Fibroblast of lung (primary cell): Measurements from ENCODE around the gene IRF1. TPM values are rescaled to one million over a fixed set of nuclear protein-coding genes. Genes with fewer than 3 reads are reported as not detected.

Experiments
- DNase-seq, 2 donors: peaks; one replicate each; pipeline versions ENCODE4 v3.0.0 to v3.0.0-alpha.2; 2010; ENCODE audit warnings: low read depth in 2 of 2
- H2AFZ ChIP-seq: 2 replicates; pipeline ENCODE4 v1.5.1; 2012; ENCODE audit warnings: low read length, control low read depth, inconsistent platforms
- H3K27ac ChIP-seq: 2 replicates; pipeline ENCODE4 v1.5.1; 2011; ENCODE audit warnings: low read length, control low read depth; ENCODE audit not compliant: insufficient read depth
- H3K27me3 ChIP-seq: 2 replicates; pipeline ENCODE4 v1.5.1; 2011; ENCODE audit warnings: mild to moderate bottlenecking, low read length; ENCODE audit not compliant: control insufficient read depth, insufficient read depth
- H3K36me3 ChIP-seq: 2 replicates; pipeline ENCODE4 v1.5.1; 2011; ENCODE audit warnings: low read length; ENCODE audit not compliant: control insufficient read depth, insufficient read depth
- H3K4me1 ChIP-seq: 2 replicates; pipeline ENCODE4 v1.5.1; 2011; ENCODE audit warnings: low read length; ENCODE audit not compliant: control insufficient read depth, insufficient read depth; ENCODE audit errors: extremely low read depth
- H3K4me2 ChIP-seq: 2 replicates; pipeline ENCODE4 v1.5.1; 2011; ENCODE audit warnings: low read length, control low read depth; ENCODE audit not compliant: insufficient read depth; ENCODE audit errors: extremely low read depth
- H3K4me3 ChIP-seq, 4 experiments: fragments of 200-600 bp in 1 of 4; sonication (generic) in 1 of 4; replicated peaks in 1 of 4; 2 replicates each; pipeline ENCODE4 v1.5.1; 2011 to 2016; ENCODE audit warnings: low read length in 4 of 4, low read depth in 3 of 4, mild to moderate bottlenecking in 3 of 4, control low read depth in 2 of 4, inconsistent platforms in 1 of 4, mixed read lengths in 1 of 4; ENCODE audit not compliant: insufficient read depth in 1 of 4; ENCODE audit errors: control extremely low read depth in 1 of 4
- H3K79me2 ChIP-seq: 2 replicates; pipeline ENCODE4 v1.5.1; 2012; ENCODE audit warnings: mild to moderate bottlenecking, low read length, inconsistent platforms; ENCODE audit not compliant: control insufficient read depth, insufficient read depth
- H3K9ac ChIP-seq: 2 replicates; pipeline ENCODE4 v1.5.1; 2011; ENCODE audit warnings: mild to moderate bottlenecking, low read length, control low read depth; ENCODE audit not compliant: insufficient read depth
- H3K9me3 ChIP-seq: 2 replicates; pipeline ENCODE4 v1.5.1; 2012; ENCODE audit warnings: low read depth, low read length; ENCODE audit not compliant: control insufficient read depth, insufficient read depth
- H4K20me1 ChIP-seq: 2 replicates; pipeline ENCODE4 v1.5.1; 2011; ENCODE audit warnings: low read length; ENCODE audit not compliant: control insufficient read depth, insufficient read depth; ENCODE audit errors: extremely low read depth
- EZH2 ChIP-seq: IDR thresholded peaks from 2 replicates; pipeline ENCODE4 v1.5.1; 2012; ENCODE audit warnings: low read length, control low read depth, mild to moderate bottlenecking; ENCODE audit errors: missing control alignments
- polyA minus RNA-seq: library from RNA; depleted of rRNA, polyadenylated mRNA; stranded (reverse); fragments of >200 nt; gene quantifications from 2 replicates; pipeline ENCODE4 v1.2.3, GENCODE V29; 2011; ENCODE audit warnings: low replicate concordance
- polyA plus RNA-seq, 2 donors: library from polyadenylated mRNA; depleted of rRNA in 1 of 2; stranded (reverse) in 1 of 2; unstranded in 1 of 2; fragments of >200 nt; gene quantifications; 2 replicates each; pipeline ENCODE4 v1.2.1, GENCODE V29; 2011 to 2012; ENCODE audit warnings: missing spikeins in 1 of 2
- total RNA-seq: library from RNA; depleted of rRNA; stranded (reverse); fragments of >200 nt; gene quantifications from 2 replicates; pipeline ENCODE4 v1.2.1, GENCODE V29; 2014
- TF ChIP-seq, protein P1 (sequence below), 2 donors: IDR thresholded peaks in 1 of 2; conservative IDR thresholded peaks in 1 of 2; 1 replicate in 1 of 2; 2 replicates in 1 of 2; pipeline ENCODE4 v1.5.1; 2011 to 2012; ENCODE audit warnings: low read length in 2 of 2, control low read depth in 1 of 2, inconsistent platforms in 1 of 2, low read depth in 1 of 2, mild to moderate bottlenecking in 1 of 2

Gene IRF1, protein sequence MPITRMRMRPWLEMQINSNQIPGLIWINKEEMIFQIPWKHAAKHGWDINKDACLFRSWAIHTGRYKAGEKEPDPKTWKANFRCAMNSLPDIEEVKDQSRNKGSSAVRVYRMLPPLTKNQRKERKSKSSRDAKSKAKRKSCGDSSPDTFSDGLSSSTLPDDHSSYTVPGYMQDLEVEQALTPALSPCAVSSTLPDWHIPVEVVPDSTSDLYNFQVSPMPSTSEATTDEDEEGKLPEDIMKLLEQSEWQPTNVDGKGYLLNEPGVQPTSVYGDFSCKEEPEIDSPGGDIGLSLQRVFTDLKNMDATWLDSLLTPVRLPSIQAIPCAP
- total RNA-seq (22.1 and 34.7 TPM in 2 replicates), polyA plus RNA-seq (36.8 and 37.6 TPM in 2 replicates), polyA minus RNA-seq (45.2 and 81.5 TPM in 2 replicates)
- polyA plus RNA-seq (2012) = 32.1 and 37.0 TPM in 2 replicates

DNA sequence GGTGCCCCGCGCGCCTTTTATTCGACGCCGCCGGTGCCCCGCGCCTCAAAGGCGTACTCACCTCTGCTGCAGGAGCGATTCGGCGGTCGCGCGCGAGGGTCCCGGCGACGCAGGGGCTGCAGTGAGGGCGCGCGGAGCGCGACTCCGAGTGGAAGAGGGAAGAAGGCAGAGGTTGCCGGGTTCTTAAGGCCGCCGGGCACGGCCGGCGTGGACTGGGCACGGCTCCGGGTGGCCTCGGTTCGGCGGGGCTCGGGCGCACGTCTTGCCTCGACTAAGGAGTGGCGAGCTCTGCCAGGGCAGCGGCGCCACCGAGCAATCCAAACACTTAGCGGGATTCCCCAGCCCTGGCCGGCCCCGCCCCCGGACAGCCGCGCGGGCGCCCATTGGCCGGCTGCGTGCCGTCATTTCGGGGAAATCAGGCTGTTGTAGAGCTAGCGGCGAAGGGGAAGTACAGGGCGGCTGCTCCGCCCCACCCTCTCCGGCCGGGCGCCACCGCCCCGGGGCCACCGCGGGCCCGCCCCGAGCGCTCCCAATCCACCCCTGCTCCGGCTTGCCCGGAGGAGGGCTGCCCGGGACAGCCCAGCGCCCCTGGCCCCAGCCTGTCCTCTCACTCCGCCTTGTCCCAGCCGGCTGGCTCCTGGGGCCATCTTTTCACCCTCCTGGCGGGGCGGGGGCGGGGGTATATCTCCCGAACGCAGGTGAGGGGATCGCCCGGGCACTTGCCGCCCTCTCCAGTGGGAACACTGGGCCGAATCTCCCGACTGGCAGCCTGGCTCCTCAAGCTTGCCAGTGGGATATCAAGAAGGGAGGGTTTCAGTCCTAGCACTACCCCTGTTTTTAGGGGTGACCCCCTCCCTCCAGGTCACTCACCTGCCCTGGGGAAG is at the start of gene IRF1:
IRF1 (minus strand) TSS at position 290 of the 884 bp plus-strand sequence. CDS start 1,295 bp downstream, outside the sequence.
- peaks cover 16% of the 10 kb centered on the region for H3K36me3 ChIP-seq
- peaks cover 27% of the 10 kb centered on the region for H3K4me1 ChIP-seq
- H2AFZ ChIP-seq = no peak within 1 kb of the TSS
- peak within 1 kb of the TSS; percentile 93 for H3K4me2 ChIP-seq
- peak; percentile 95 to 96 for DNase-seq
- no peak for TF ChIP-seq EZH2
- TF ChIP-seq, protein P1, sequence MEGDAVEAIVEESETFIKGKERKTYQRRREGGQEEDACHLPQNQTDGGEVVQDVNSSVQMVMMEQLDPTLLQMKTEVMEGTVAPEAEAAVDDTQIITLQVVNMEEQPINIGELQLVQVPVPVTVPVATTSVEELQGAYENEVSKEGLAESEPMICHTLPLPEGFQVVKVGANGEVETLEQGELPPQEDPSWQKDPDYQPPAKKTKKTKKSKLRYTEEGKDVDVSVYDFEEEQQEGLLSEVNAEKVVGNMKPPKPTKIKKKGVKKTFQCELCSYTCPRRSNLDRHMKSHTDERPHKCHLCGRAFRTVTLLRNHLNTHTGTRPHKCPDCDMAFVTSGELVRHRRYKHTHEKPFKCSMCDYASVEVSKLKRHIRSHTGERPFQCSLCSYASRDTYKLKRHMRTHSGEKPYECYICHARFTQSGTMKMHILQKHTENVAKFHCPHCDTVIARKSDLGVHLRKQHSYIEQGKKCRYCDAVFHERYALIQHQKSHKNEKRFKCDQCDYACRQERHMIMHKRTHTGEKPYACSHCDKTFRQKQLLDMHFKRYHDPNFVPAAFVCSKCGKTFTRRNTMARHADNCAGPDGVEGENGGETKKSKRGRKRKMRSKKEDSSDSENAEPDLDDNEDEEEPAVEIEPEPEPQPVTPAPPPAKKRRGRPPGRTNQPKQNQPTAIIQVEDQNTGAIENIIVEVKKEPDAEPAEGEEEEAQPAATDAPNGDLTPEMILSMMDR (conservative IDR thresholded peaks at IDR 0.05 in 1 of 2, IDR thresholded peaks at IDR 0.05 in 1 of 2; ENCODE audit: low read depth in 1 of 2, low read length in 2 of 2) = no peak
- H3K27ac ChIP-seq = peak within 1 kb of the TSS; percentile 92
- H3K27me3 ChIP-seq = no peaks in the 10 kb centered on the region
- H3K79me2 ChIP-seq = peaks cover 41% of the 10 kb centered on the region
- H3K9ac ChIP-seq = peak within 1 kb of the TSS; percentile 95
- peak within 1 kb of the TSS; percentile 71 to 98 (median 92) for H3K4me3 ChIP-seq
- H4K20me1 ChIP-seq = no peaks in the 10 kb centered on the region
- no peaks in the 10 kb centered on the region for H3K9me3 ChIP-seq

DNA sequence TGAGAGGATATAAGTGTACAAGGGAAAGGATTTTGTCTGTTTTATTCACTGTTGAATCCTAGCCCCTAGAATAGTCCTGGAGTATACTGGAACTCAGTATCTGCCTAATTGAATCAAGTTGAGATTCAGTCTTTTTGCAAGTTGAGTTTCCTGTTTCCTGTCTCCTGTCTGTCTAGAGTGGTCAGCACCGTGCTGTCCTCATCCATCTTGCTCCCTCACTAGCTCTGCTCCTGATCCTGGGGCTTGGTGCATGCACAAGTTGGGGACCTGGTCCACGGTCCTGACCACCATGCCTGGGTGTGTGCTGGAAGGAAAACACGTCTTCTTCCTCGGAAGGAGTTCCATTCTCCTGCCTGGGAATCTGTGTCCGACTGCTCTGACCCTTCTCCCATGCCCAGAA is 49.6 kb upstream of the IRF1 start:
- DNase-seq = no peak
- no peaks in the 10 kb centered on the region for H3K9me3 ChIP-seq
- H3K9ac ChIP-seq = no peak overlapping the region
- no peak overlapping the region for H3K4me2 ChIP-seq
- no peak overlapping the region for H3K4me3 ChIP-seq
- no peaks in the 10 kb centered on the region for H3K79me2 ChIP-seq
- H3K27me3 ChIP-seq = peaks cover 2% of the 10 kb centered on the region
- no peaks in the 10 kb centered on the region for H4K20me1 ChIP-seq
- TF ChIP-seq EZH2 = no peak
- TF ChIP-seq, protein P1 (conservative IDR thresholded peaks at IDR 0.05 in 1 of 2, IDR thresholded peaks at IDR 0.05 in 1 of 2; ENCODE audit: low read depth in 1 of 2, low read length in 2 of 2) = no peak
- H3K4me1 ChIP-seq = no peaks in the 10 kb centered on the region
- no peak overlapping the region for H3K27ac ChIP-seq
- H2AFZ ChIP-seq = no peak overlapping the region
- H3K36me3 ChIP-seq = no peaks in the 10 kb centered on the region

DNA sequence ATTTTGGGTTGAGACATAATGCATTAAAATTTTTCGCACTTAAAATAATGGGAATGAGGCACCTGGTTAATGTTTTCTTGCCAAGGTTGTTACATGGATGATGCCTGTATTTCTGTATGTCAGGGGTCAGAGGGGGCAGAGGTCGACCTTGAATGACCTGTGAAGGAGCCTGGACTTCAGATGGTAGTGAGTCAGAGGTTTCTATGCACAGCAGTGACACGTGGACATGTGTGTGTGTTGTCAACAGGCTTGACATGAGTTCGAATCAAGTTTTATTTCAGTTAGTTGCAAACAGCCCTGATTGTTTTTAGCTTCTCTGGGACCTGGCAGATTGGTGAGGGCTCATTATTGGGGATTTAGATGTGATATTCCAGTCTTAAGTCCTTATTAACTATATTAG is 49.1 kb upstream of the IRF1 start:
- H3K9ac ChIP-seq = no peak overlapping the region
- H3K27ac ChIP-seq = no peak overlapping the region
- H3K4me3 ChIP-seq = no peak overlapping the region
- H3K27me3 ChIP-seq = peaks cover 2% of the 10 kb centered on the region
- TF ChIP-seq EZH2 = no peak
- TF ChIP-seq, protein P1 (conservative IDR thresholded peaks at IDR 0.05 in 1 of 2, IDR thresholded peaks at IDR 0.05 in 1 of 2; ENCODE audit: low read depth in 1 of 2, low read length in 2 of 2) = no peak
- no peaks in the 10 kb centered on the region for H3K4me1 ChIP-seq
- no peaks in the 10 kb centered on the region for H3K36me3 ChIP-seq
- no peak overlapping the region for H2AFZ ChIP-seq
- DNase-seq = no peak
- H4K20me1 ChIP-seq = no peaks in the 10 kb centered on the region
- H3K9me3 ChIP-seq = no peaks in the 10 kb centered on the region
- H3K4me2 ChIP-seq = no peak overlapping the region
- no peaks in the 10 kb centered on the region for H3K79me2 ChIP-seq
